SKM-1 (cell line): ENCODE results near the gene FRMD4A.

Experiments
- DNase-seq: peaks from one replicate; lab custom pipeline; 2025; ENCODE audit not compliant: unreplicated experiment; lab: John Stamatoyannopoulos, UW

The FRMD4A gene

GRCh38 chr10:14296065-14296709 lies 34.5 kb downstream of the FRMD4A start:
- no peak for DNase-seq

GRCh38 chr10:14294347-14295059 lies 36.2 kb downstream of the FRMD4A start:
- DNase-seq, result no peak

DNA sequence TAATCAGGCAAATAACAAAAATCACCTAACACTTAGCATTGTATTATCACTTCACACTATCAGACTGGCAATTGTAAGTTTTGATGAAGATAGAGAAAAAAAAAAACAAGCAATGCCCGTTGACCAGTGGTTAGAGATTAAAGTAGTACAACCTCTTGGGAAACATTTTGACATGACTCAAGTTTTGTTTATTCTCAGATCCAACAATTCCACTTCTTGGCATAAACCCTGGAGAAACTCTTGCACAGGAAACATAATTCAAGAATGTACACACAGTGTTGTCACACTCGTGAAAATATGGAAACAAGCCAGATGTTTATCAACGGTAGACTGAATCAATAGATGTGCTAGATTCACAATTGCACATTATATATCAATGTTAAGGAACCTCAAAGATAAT lies 37.2 kb downstream of the FRMD4A start:
- DNase-seq, result no peak

GRCh38 chr10:14291296-14291695 lies 39.4 kb downstream of the FRMD4A start:
- DNase-seq, result no peak

GRCh38 chr10:14285941-14286560 lies 44.7 kb downstream of the FRMD4A start:
- no peak for DNase-seq

DNA sequence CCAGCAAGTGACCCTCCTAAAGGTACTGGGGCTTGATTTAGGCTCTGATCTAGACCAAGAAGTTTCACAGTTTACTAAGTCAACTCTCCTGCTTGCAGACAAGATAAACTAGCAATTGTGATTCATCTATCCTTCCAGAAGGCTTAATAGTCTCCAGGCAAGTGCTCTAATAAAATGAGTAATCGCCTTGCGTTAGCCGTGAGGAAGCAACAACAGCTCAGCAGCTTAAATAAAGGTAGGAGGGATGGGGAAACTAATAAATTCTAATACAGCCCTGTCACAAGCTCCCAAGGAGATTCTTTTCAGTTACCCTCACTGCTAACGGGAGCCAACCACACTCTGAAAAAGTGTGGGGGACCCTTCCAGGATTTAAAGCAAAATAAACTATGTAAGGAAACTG lies 48.4 kb downstream of the FRMD4A start:
- DNase-seq, result no peak

GRCh38 chr10:14278533-14278932 lies 52.2 kb downstream of the FRMD4A start:
- no peak for DNase-seq

DNA sequence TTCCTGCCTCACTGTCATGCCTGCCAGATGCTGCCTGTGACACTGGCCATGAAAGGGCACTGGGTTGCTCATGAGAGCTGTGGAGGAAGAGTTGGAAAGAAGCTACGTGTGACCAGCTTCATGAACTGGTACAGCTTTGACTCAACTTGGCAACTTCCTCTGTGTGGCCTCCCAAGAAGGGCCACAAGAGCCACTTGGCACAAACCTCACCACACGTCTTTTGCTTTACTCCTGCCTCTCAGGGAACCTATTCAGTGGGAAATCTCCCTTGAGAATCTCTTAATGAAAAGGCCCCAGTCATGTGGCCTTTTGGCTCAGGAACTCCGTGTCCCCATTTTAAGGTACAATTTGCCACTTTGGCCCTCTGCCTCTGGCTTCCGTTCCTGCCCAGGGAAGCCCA lies 54.5 kb downstream of the FRMD4A start:
- no peak for DNase-seq

GRCh38 chr10:14271621-14272020 lies 59.1 kb downstream of the FRMD4A start:
- no peak for DNase-seq

DNA sequence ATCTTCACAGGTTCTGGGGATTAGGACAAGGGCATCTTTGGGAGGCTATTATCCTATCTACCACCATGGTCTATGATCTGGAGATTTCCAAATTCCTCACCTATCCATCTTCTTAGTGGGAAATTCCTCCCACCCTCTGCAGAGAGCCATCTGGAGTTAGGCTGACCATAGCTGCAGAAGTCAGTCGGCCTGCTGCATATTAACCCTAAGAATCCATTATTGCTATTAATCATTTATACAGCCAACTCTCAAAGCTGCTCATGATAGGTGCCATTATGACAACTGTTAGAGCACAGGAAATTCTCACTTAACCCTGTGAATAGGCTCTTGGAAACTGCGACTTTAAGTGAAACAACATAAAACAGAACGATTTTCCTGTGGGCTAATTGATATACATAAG lies 60.4 kb downstream of the FRMD4A start:
- DNase-seq, result no peak

DNA sequence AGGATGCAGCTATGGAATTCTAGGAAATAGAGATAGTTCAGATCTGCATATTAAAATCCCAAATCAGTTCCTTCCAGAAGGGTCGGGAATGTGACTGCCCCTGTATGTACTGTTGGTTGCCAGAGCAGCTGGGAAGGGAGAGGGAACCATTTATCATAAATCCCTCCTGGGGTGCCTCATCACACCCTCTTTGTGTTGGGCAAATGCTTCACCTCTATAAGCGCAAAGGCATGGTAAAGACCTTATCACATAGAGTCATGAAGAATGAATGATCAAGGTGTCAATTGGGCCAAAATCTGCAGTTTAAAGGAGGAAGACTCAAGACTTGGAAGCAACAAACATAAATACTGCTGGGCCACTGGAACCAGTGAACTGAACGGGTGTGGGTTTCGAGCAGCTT lies 65.0 kb downstream of the FRMD4A start:
- DNase-seq, result no peak

DNA sequence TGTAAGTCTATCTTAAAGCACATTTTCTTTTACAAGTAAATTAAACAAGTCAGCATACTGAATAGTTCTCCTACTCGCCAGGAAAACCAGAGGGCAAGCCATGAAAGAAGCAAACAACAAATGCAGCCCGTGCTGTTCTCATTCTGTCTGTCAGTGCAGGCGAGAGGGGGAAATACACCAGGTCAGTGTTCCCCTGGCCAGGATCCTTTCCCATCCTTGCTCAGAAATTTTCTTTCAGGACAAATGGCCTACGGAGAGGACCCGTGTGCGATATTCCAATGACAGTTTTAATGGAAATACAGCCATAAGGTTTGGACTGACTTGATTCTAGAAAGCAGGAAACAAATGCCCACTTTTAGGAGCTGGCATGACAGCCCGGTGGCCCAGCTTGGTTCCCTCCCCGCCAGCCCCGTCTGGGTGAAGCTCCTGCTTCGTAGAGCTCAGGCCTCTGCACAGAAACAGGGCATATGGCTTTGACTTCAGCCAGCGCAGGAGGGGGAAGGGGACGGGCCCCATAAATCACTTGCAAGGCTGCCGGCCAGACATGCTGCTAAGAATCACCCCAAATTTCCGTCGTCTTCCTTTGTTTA lies 67.8 kb downstream of the FRMD4A start:
- no peak for DNase-seq

GRCh38 chr10:14261336-14261735 lies 69.4 kb downstream of the FRMD4A start:
- no peak for DNase-seq

GRCh38 chr10:14259696-14260566 lies 70.8 kb downstream of the FRMD4A start:
- DNase-seq, result no peak

- no peak for DNase-seq
These were observed 76.4 kb downstream of the FRMD4A start for GRCh38 chr10:14254368-14254767.

DNA sequence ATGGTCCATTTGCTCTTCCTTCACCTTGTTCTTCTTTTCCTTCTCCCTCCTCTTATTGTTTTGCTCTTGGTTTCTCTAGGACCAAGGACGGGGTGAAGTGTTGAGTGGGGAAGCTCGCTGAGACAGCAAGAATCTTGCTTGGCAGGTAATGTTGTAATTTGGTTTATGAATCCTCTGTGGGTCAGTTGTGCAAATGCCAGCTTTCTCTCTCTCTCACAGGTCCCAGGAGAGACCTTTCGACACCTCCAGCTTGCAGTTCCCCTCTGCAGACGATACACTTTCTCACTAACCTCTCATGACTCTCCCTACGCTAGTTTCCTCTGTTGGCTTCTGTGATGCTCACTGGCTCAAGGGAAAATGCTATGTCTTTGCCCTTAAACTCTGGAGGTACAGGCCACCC lies 77.0 kb downstream of the FRMD4A start:
- peak; percentile 6 for DNase-seq

DNA sequence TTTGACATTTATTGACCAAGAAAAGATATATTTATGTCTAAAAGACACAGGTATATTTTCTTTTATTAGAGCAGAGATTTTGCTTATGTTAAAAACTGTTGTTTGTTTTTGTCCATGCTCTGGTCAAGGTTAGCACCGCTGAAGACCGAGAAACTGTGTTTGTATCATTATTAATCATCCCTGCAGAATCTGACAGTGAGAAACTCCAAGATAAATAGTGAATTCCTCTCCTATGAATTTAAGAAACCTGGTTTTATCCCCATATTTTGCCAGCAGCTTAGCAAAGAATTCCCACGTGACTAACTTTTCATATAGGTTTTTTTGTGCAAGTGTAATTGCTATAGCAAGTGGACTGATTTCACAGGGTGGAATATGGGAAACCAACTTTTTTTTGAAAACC lies 77.6 kb downstream of the FRMD4A start:
- no peak for DNase-seq

DNA sequence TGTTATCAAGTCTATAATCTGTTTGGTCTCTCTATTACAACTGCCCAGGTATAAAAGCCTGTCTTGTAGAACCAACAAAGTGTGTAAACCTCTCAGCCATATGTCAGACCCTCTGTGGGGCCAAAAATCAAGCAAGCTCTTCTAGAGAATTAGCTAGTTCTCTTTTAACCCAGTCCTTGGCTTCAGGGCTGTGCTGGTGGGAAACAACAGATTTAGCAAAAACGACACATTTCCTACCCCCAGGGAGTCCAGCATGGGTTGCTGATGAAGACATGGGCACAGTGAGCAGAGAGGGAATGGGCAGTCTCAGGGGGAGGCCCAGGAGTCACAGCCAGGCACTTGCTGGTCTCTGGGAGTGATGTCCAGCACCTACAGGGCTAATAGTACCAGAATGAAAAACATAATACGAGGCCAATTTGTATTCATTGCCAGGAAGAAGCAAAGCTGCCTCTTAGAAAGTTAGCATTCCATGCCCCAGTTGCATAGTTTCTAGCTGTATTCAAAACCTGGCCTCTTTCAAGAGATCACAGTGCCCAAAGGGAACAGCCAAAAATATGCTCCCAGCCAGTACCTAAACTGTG lies 80.1 kb downstream of the FRMD4A start:
- DNase-seq, result no peak

DNA sequence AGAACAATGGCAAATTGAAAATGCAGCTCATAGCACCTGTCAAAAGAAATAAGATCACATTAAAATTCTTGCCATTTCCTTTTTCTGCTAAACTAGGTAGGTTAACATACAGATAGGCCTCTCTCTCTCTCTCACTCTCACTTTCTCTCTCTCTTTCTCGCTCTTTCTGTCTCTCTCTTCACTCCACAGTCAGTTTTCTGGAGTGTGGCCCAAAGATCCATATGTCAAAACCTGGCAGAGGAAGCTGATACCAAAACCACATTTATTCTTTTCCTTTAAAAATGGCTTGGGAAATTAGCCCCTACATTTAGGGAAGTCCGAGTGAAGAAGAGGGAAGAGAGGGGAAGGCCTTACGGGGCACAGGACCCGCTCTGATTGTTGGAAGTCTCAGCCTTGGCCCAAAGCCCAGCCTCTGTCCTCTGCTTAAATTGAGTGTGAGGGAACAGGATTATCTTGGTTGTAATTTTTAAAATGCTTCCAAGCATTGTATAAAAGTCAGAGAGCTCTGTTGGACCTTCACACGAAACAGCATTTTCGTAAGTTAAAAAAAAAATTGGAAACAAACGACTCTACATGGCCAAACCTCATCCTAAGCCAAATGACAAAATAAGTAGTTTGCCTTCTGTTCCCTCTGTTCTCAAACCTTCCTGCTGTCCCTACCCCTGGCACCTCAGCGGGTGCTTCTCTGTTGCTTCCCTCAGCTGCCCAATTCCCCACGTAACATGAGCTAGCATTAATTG lies 83.2 kb downstream of the FRMD4A start:
- DNase-seq, result no peak

DNA sequence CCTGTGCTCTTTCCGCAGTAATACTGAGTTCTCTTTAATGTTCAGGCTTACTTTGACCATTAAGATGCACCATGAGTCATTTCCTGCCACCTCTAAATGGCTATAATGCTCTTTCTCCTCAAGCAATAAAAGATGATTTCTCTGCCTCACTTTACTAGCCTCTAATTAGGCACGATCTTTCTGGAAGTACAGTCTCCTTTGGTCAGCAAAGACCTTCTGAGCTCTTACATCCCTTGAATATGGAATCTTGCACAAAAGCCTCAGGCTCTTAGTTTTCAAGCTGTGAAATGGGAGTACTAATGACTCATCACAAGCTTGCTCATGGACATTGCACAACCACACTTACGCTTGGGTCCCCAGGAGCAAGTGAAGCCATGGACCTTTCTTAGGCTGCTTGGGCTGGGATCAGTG lies 85.9 kb downstream of the FRMD4A start:
- no peak for DNase-seq
